SH-SY5Y (cell line): ENCODE results near the gene ZNF148.

ENCODE experiments used
- GATA2 ChIP-seq: IDR thresholded peaks from 2 replicates; pipeline ENCODE4 v1.6.1; 2011; ENCODE audit warnings: mild to moderate bottlenecking, low read depth, low read length
- GATA3 ChIP-seq: IDR thresholded peaks from 2 replicates; pipeline ENCODE4 v1.6.1; 2011; ENCODE audit warnings: low read depth, mild to moderate bottlenecking, low read length, moderate library complexity

DNA sequence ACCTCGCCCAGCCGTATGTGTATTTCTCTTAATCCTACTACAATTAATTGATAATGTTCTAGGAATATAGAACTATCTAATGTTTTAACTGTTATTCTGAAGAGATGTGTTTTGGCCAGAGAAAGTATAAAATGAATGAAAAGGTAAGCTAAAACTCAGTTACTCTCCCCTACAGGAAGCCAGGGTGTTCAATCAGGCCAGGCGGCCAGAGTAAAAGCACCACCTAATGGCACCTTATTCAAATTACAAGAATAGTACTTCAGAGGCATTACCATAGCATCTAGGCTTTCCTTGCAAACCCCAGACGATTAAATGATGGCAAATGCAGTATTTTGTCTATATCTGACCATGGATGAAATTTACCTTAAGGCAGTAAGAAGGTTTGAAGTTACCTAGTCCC is 172.9 kb downstream of the ZNF148 start:
- TF ChIP-seq GATA3, result no peak
- no peak for TF ChIP-seq GATA2
